SJSA1 (cell line): Measurements from ENCODE around the gene OR5AU1. TPM values are rescaled to one million over a fixed set of nuclear protein-coding genes. Genes with fewer than 3 reads are reported as not detected.

ENCODE experiments used
- DNase-seq, 2 experiments: peaks; one replicate each; pipeline ENCODE4 v3.0.0-alpha.2; 2015 to 2020; ENCODE audit warnings: low spot score in 2 of 2, low read depth in 1 of 2
- H3K27ac ChIP-seq: fragments of 250-450 bp; sonication (Bioruptor Pico); 2 replicates; pipeline ENCODE4 v1.5.1; 2020; ENCODE audit warnings: mild to moderate bottlenecking, moderate library complexity
- H3K27me3 ChIP-seq: fragments of 250-450 bp; sonication (Bioruptor Pico); replicated peaks from 2 replicates; pipeline ENCODE4 v1.5.1; 2020; ENCODE audit warnings: mild to moderate bottlenecking, moderate library complexity
- H3K36me3 ChIP-seq: fragments of 250-450 bp; sonication (Bioruptor Pico); 2 replicates; pipeline ENCODE4 v1.5.1; 2020; ENCODE audit warnings: mild to moderate bottlenecking
- H3K4me1 ChIP-seq: fragments of 250-450 bp; sonication (Bioruptor Pico); replicated peaks from 2 replicates; pipeline ENCODE4 v1.6.1; 2021; ENCODE audit warnings: mild to moderate bottlenecking
- H3K4me3 ChIP-seq: fragments of 250-450 bp; sonication (Bioruptor Pico); 2 replicates; pipeline ENCODE4 v1.5.1; 2020; ENCODE audit warnings: mild to moderate bottlenecking
- H3K9me3 ChIP-seq: fragments of 250-450 bp; sonication (Bioruptor Pico); replicated peaks from 2 replicates; pipeline ENCODE4 v1.5.1; 2020; ENCODE audit warnings: mild to moderate bottlenecking
- total RNA-seq: library from RNA; depleted of rRNA; stranded (reverse); fragments of >200 nt; shearing (Covaris generic); gene quantifications from 2 replicates; pipeline ENCODE4 v1.2.3, GENCODE V29; 2014; rRNA removed

The OR5AU1 gene
- not detected in 2 replicates for total RNA-seq

DNA sequence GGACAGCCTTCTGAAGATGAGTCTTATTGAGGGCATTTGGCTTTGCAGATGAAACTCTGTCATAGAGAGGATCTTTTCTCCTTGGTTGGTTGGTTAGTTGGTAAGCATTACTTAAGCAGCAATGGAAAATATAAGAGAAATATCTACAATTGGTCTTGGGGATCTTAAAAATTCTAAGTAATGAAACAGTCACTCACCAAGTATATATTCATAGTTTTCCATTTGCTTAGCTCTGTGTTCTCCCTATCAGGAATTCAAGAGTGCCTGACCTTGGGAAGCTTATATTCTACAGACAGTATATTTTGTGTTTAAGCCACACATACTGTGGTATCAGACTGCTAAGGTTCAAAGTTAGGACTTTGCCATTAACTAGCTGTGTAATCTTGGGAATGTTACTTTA, at the start of gene OR5AU1:
Gene OR5AU1, minus strand, starts transcription at position 101 of the 400 bp plus-strand sequence. CDS start 191 bp downstream, outside the sequence.
- Histone ChIP-seq H3K9me3 (no peaks in the 10 kb centered on the region), H3K4me3 (no peak within 1 kb of the TSS), H3K27ac (no peak within 1 kb of the TSS), H3K4me1 (no peaks in the 10 kb centered on the region), H3K27me3 (peaks cover 7% of the 10 kb centered on the region; the same call in 1 of the 2 replicates), H3K36me3 (no peaks in the 10 kb centered on the region)
- no peak for DNase-seq

DNA sequence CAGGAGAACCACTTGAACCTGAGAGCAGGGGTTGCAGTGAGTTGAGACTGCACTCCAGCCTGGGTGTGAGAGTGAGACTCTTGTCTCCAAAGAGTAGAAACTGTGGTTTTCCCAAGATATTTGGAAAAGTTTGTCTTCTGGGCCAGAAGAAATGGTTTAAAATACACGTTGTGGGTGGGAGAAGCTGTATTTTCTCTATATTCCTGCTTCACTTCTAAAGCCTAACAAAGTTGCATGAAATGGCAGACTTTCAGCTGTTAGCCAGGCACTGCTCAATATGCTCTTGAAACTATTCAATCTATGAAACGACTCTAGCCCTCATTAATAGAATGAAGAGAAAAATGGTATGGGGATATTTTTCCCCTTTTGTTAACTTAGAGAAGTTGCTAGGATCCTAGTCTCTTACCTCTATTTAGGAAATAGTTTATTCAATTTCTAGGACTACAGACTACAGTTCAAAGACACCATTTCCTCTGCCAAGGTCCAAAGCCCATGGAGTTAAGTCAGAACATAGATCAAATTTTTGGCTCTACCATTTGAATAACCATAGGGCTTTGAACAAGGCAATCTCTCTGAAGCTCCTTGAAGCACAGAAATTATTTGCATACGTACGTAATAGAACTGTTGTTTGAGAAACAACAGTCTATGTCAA, 49.3 kb upstream of the OR5AU1 start:
- no peak for DNase-seq
- no peak overlapping the region for H3K4me3 ChIP-seq
- H3K4me1 ChIP-seq = 0 out of 2 replicates have a peak, but pooled peaks cover 3% of the 10 kb centered on the region
- no peaks in the 10 kb centered on the region for H3K9me3 ChIP-seq
- H3K27ac ChIP-seq = no peak overlapping the region
- no peaks in the 10 kb centered on the region for H3K27me3 ChIP-seq
- H3K36me3 ChIP-seq = peaks cover 63% of the 10 kb centered on the region

DNA sequence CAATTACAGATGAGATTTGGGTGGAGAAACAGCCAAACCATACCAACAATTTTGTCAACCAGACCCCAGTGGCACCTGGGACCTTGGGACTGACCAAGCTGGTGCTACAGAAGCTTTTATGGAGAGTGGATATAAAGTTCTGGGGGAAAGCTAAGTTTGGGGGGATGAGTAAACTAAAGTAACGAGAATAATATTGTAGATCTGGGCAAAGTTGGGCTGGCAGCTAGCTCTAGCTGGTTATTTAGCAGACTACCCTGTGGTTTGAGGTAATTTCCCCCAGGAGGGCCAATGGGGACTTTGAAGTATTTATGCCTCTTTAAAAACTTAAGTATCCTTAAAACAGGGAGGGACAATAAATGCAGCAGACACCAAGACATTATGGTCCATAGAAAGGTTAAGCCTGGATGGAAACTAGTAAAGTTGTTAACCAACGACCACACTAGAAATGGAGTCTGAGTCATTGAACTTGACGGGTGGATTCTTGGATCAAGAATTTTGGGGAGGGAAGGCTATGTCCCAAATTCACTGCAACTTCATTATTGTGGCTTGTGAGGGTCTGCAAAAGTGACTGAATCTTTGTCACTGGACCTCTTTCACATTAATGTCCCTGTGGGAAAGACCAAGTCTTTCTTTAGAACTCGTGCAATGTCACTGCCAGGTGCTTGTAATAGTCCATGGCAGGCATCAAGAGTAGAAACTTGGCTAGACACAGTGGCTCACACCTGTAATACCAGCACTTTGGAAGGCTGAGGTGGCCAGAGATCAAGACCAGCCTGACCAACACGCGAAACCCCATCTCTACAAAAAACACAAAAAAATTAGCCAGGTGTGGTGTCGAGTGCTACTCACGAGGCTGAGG, 48.5 kb upstream of the OR5AU1 start:
- Histone ChIP-seq H3K27me3 (no peaks in the 10 kb centered on the region), H3K4me1 (0 out of 2 replicates have a peak, but pooled peaks cover 4% of the 10 kb centered on the region), H3K9me3 (no peaks in the 10 kb centered on the region), H3K27ac (no peak overlapping the region), H3K4me3 (no peak overlapping the region), H3K36me3 (peaks cover 56% of the 10 kb centered on the region)
- DNase-seq = no peak

DNA sequence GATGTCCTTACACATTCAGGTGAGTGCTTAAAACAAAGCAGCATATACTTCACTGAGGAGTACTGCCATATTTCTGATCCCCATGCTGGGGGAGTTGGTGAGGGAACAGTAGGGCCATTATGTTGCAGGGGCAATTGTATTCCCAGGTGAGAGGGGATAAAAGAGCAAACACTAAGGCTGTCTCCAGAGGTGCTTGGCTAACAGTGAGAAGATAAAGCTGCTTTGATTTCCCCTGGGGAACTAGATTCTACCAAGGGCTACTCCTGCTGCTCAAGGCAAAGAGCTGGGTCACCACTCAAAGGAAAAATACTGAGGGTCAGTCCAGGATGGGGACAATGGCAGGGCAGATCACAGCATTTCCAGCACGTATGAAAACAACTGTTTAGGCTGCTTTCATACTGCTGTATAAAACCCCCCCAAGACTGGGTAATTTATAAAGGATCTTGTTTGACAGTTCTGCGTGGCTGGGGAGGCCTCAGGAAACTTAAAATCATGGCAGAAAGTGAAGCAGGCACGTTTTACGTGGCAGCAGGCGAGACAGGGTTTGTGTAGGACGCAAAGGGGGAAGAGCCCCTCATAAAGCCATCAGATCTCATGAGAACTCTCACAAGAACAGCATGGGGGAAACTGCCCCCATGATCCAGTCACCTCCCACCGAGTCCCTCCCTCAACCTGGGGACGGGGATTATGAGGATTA, 47.8 kb upstream of the OR5AU1 start:
- no peak for DNase-seq
- Histone ChIP-seq H3K36me3 (peaks cover 48% of the 10 kb centered on the region), H3K4me1 (0 out of 2 replicates have a peak, but pooled peaks cover 4% of the 10 kb centered on the region), H3K27me3 (no peaks in the 10 kb centered on the region), H3K4me3 (no peak overlapping the region), H3K9me3 (no peaks in the 10 kb centered on the region), H3K27ac (no peak overlapping the region)

DNA sequence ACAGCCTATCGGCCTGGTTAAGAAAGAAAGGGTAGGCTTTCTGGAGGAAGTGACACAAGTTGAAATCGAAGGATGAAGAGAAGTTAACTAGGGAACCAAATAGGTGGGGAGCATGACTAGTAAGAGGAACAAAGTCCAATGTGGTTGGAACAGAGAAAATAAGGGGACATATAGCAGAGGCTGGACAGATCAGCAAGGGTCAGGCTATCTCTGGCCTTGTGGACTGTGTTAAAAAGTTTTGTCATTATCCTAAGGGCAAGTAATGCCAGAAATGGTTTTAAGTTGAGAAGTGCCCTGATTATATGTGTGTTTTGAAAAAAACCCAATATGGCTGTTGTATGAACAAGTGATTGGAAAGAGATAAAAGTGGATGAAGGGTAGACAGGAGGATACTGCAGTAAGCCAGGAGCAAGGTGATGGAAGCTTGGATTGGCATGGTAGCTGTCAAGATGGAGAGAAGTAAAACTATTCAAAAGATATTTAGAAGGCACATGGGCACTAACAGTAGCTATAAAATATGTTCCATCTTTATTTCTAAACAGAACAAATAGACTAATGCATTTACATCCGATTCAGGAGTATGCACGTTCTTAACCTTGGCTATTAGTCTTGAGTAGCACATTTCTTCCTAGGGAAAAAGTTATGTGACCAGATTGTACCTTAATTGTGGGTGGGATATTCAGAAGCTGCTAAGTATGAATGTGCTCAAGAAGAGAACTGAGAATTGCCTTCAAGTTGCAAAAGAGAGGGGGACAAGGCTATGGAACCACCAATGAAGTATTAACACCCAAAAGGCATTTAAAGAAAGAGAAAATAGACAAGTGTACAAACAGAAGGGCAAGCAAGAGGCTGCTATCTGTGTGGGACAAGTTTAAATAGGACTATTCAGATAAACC, 46.8 kb upstream of the OR5AU1 start:
- H3K27ac ChIP-seq = no peak overlapping the region
- peaks cover 3% of the 10 kb centered on the region for H3K9me3 ChIP-seq
- H3K4me3 ChIP-seq = no peak overlapping the region
- H3K27me3 ChIP-seq = no peaks in the 10 kb centered on the region; the same call in 1 of the 2 replicates
- 0 out of 2 replicates have a peak, but pooled peaks cover 4% of the 10 kb centered on the region for H3K4me1 ChIP-seq
- DNase-seq = no peak
- peaks cover 39% of the 10 kb centered on the region for H3K36me3 ChIP-seq

DNA sequence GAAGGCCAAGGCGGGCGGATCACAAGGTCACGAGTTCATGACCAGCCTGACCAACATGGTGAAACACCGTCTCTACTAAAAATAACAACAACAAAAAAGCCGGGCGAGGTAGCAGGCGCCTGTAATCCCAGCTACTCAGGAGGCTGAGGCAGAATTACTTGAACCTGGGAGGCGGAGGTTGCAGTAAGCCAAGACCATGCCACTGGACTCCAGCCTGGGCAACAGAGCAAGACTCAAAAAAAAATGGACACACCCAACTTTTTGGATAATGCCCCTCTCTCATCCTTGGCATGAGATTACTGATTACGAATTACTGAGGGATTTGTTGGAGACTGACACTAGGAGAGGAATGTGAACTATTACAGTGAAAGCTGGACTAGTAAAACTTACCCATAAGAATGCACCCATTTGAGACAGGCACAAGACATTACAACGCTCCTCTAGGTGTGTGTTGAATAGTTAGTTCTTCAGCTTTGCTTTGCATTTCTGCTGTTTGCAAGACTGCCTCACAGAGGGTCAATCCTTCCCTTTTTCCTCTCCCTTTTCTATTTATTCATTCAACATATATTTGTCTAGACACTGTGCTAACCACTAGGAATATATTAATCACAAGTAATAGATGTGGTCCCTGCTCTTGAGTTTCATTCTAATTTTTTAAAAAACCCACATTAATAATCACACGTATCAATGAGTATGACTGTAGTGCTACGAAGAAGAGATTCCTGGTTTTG, 46.0 kb upstream of the OR5AU1 start:
- no peak overlapping the region for H3K27ac ChIP-seq
- peaks cover 31% of the 10 kb centered on the region for H3K36me3 ChIP-seq
- H3K27me3 ChIP-seq = no peaks in the 10 kb centered on the region; the same call in 1 of the 2 replicates
- H3K4me3 ChIP-seq = no peak overlapping the region
- peaks cover 7% of the 10 kb centered on the region for H3K9me3 ChIP-seq
- 0 out of 2 replicates have a peak, but pooled peaks cover 4% of the 10 kb centered on the region for H3K4me1 ChIP-seq
- no peak for DNase-seq

DNA sequence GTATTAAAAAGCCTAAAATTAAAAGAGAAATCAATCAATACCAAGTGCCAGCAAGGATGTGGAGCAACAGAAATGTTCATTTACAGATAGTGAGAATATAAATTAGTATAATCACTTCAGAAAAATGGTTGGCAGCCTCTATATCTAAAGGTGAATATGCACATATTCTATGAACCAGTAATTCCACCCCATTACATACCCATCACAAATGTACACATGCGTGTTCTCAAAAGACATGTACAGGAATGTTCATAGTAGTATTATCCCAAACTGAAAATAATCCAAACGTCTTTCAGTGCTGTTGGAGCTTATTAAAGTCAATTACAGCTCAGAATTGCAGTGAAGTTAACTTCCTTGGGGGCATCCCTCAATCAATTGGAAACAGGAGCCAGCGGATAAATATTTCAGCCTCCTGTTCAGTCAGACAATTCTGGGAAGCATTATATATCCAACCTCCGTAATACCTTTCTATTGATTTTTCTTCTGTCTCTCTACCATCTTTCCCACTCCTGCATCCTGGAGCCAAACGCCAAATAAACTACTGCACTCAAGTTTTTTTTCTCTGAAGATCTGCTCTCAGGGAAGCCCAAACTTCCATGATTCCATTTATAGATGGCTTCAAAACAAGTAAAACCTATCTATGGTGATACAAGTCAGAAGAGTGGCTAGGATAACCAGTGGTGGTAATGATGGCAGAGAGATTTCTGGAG, 45.0 kb upstream of the OR5AU1 start:
- Histone ChIP-seq H3K27ac (no peak overlapping the region), H3K36me3 (peaks cover 24% of the 10 kb centered on the region), H3K9me3 (peaks cover 7% of the 10 kb centered on the region), H3K4me3 (no peak overlapping the region), H3K27me3 (no peaks in the 10 kb centered on the region; the same call in 1 of the 2 replicates), H3K4me1 (0 out of 2 replicates have a peak, but pooled peaks cover 4% of the 10 kb centered on the region)
- DNase-seq = no peak

DNA sequence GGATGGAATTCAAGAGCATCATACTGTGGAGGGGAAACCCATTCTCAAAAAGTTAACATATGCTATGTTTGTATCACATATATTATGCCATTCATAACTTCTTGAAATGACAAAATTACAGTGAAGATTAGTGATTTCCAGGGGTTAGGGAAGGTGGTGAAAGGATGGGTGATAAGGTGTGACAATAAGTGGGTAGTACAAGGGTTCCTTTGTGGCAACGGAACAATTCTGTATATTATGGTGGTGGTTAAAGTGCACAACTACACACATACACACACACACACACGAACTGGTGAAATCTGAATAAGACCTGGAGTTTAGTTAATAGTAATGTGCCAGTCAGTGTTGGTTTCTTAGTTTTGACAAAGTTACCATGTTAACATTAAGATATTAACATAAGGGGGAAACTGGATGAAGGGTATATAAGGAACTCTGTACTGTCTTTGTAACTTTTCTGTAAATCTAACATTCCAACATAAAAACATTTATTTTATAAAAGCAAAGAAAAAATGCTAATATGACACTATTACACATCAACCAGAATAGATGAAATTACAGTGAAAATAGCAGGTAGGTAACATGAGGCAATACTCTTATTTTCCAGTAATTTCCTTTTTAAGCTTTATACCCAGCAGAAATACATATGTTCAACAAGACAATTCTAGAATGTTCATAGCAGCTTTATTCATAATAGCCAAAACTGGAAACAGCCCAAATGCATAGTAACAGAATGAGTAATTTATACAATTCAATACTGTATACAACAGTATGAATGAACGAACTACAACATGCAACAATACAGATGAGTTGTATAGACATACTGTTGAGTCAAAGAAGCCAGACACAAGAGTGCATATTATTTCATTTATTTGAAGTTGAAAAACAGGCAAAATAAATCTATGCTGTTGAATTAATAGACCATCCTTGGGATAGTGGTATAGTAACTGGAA, 44.0 kb upstream of the OR5AU1 start:
- Histone ChIP-seq H3K4me3 (no peak overlapping the region), H3K27me3 (no peaks in the 10 kb centered on the region; the same call in 1 of the 2 replicates), H3K27ac (0 out of 2 replicates have a peak overlapping the region, but pooled peaks have one; percentile 6), H3K4me1 (0 out of 2 replicates have a peak, but pooled peaks cover 4% of the 10 kb centered on the region), H3K9me3 (peaks cover 7% of the 10 kb centered on the region), H3K36me3 (peaks cover 13% of the 10 kb centered on the region)
- no peak for DNase-seq

DNA sequence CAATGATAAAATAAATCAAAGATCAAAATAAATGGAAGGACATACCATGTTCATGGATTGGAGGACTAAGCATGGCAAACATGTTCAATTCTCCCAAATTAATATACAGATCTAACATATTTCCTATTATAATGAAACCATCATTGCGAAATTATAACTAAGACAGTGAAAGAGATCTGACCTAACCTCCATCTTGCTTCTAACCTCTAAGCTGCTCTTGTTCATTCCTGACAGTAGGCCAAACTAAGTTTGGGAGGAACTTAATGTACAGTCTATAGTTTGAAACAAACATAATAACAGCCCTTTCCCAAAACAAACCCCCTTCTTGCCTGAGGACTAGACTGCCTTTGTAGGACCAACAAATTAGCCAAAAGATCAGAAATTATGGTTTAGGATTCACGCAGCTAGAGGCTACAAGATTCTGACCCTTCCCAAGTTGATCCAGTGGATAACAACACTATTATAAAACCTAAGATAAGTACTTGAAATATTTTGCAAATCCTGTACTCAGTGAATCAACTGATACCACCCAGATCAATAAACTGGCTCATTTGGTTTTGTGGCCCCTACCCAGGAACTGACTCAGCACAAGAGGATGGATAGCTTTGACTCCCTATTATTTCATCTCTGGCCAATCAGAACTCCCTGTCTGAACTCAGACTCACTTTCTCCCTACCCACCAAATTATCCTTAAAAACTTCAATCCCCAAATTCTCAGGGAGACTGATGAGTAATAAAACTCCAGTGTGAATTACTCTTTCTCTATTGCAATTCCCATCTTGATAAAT, 41.7 kb upstream of the OR5AU1 start:
- H3K4me1 ChIP-seq = 0 out of 2 replicates have a peak, but pooled peaks cover 4% of the 10 kb centered on the region
- H3K4me3 ChIP-seq = no peak overlapping the region
- peaks cover 7% of the 10 kb centered on the region for H3K9me3 ChIP-seq
- H3K27ac ChIP-seq = no peak overlapping the region
- no peaks in the 10 kb centered on the region; the same call in 1 of the 2 replicates for H3K27me3 ChIP-seq
- peaks cover 7% of the 10 kb centered on the region; the same call in 1 of the 2 replicates for H3K36me3 ChIP-seq
- DNase-seq = no peak

DNA sequence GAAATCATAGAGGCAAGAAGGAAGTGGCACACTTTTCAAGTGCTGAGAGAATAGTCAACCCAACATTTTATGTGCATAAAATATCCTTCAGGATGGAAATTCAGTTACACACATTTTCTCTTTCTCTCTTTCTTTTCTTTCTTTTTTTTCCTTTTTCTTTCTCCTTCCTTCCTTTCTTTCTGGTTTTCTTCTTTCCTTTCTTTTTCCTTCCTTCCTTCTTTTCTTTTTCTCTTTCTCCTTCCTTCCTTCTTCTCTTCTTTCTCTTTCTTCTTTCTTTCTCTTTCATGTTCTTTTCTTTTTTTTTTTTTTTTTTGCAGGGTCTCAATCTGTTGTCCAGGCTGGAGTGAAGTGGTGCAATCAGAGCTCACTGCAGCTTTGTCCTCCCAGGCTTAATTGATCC, 38.7 kb upstream of the OR5AU1 start:
- H3K27me3 ChIP-seq = no peaks in the 10 kb centered on the region; the same call in 1 of the 2 replicates
- no peaks in the 10 kb centered on the region for H3K36me3 ChIP-seq
- H3K9me3 ChIP-seq = peaks cover 7% of the 10 kb centered on the region
- no peak for DNase-seq
- no peak overlapping the region for H3K27ac ChIP-seq
- H3K4me3 ChIP-seq = no peak overlapping the region
- H3K4me1 ChIP-seq = peaks cover 6% of the 10 kb centered on the region
